HG03571 (cell line): ENCODE results near the gene CYSRT1.

Source experiments
- ATAC-seq: cut with Tn5 transposase; IDR thresholded peaks from one replicate; pipeline ENCODE4 v1.9.1; 2021; ENCODE audit not compliant: unreplicated experiment

CYSRT1 gene

DNA sequence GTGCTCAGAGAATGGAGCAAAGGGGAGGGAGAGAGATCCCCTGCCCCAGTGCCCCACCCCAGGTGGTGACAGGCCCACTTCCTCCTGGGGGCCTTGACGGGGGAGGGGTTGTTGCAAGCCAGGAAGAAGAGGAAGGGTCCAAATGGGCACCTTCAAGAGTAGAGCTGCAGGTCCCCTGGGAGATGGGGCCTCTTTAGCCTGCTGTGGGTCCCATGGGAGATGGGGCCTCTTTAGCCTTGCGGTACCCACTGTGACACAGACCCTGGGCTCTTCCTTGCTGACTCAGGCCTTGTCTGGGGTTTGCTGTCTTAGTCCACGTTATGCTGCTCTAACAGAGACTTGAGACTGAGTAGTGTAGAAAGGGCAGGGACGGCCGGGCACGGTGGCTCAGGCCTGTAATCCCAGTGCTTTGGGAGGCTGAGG is 43.0 kb downstream of the CYSRT1 start:
- ATAC-seq: no peak

DNA sequence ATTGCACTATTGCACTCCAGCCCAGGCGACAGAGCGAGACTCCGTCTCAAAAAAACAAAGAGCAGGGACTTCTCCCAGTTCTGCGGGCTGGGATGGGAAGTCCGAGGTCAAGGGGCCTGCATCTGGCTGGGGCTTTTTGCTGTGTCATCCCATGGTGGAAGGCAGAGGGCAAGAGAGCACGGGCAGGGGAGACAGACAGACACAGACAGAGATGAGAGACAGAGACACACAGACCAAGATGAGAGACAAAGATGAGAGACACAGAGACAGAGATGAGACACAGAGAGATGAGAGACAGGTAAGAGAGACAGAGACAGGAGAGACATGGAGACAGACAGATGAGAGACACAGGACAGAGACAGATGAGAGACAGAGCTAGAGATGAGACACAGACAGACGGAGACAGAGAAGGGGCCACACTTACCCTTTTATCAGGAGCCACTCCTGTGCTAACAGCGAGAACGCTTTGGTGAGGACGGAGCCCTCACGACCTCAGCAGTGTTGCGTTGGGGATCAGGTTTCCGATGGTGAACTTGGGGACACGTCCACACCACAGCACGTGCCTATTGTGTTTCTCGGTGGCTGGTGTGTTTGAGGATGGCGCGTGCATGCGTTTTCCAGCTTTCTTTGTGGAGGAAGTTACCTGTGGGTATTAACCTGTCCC is 43.7 kb downstream of the CYSRT1 start:
- no peak for ATAC-seq

DNA sequence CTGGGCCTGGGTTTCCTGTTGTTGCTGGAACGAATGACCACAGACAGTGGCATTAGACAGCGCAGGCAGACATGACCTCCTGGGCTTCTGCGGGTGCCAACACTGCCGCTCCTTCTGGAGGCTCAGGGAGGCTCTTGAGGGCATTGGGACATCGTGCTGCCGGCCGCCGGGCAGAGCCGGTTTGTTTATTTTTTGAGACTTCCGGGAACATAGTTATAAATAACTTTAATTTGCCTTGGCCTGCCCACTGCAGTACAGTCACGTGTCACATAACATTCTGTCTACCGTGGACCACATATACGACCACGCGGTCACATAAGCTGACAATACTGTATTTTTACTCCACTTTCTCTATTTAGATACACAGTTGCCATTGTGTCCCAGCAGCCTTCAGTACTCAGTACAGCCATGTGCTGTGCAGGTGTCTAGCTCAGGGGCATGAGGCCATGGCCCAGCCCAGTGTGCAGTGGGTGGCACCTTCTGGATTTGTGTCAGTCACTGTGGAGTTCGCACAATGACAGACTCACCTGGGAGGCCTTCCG is 44.3 kb downstream of the CYSRT1 start:
- ATAC-seq: no peak

DNA sequence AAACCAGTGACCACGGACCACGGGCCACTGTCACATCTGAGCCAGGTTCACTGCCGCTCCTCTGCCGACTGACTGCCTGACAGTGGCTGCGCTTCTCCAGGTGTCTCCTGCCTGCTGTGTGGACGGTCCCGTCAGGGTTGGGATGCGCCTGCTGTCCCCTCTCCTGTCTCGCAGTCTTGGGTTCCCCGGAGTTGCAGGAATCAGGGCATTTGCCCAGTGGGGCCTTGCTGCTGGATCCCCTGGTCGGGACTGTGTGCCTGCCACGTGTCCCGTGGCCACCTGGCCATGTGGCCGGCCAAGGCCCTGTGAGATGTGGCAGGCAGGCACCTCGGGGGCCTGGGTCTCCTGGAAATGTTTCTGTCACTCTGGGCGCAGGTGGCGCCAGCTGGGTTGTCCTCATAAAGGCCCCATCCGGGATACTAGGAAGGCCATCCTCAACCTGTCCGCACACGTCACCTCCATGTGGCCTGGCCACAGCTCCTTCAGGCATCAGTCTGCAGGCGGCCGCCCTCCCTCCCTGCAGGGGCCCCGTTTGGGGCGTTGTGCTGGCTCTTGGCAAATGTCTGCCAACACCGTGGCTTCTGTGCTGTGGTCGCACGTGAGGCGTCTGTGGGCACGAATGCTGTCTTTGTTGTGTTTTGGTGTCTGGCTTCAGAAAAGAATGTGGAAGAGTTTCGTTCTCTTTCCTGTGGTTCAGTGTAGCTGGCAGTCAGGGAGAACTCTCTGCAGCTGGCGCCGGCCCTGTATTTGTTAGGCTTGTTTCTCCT is 46.1 kb downstream of the CYSRT1 start:
- ATAC-seq: no peak

DNA sequence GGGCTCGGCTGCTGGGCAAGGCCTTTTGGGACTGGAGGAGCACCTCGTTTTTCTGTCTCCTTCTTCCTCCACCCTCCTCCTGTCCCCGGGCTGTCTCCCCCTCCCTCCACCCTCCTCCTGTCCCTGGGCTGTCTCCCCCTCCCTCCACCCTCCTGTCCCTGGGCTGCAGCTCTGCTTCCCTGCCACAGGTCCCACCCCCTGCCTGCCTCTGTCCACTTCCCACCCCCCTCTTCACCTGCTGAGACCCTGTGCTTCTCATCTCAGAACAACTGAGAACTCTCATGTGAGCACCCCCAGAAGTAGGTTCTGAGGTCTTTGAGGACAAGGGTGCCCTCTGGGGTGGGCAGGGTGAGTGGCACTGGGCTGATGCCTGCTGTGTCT is 46.7 kb downstream of the CYSRT1 start:
- ATAC-seq: no peak

DNA sequence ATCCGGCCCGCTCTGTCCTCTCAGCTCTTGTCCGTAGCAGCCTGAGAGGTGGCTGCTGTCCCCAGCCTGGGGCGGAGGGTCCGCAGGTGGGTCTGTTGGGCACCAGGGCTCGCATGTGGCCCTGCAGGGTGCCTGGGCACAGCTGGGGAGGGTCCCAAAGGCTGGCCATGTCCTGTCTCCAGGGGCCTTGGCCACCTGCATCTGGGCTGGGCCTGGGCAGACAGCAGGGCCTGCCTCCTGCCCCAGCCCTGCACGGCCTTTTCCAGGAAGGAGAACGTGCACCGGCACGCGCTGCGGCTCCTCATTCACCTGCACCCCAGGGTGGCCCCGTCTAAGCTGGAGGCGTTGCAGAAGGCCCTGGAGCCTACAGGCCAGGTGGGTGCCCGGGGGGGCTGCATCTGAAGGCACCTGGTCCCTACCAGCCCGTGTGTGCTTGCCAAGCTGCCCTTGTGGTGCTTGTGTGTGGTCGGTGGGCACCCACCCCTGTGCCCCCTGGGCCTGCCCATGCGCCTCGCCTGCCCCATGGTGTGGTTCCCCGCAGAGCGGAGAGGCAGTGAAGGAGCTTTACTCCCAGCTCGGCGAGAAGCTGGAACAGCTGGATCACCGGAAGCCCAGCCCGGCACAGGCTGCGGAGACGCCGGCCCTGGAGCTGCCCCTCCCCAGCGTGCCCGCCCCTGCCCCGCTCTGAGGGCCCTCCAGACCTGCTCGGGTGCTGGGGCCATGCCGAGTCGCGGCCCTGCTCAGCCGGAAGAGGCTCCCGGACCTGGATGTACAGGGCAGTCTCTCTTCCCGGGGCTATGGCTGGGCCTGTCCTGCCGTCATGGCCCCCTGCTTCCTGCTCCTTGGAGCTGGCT is 47.5 kb downstream of the CYSRT1 start:
- ATAC-seq: no peak

DNA sequence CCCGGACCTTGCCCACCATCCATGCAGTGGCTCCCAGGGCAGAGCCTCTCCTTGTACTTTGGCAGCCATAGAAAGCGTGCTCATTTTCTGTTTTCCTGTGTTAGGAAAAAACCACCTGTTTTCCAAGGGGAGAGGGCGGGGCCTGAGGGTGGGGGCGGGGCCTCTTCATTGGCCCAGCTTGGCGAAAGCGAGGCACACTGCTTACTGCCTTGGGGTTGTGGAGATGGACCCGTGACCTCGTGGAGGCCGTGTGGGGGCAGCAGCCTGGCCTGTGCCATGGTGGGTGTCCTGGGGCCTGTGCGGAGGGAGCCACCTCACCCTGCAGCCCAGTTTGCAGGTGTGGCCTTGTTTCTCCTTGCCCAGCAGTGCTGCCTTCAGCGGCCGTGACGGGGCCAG is 48.1 kb downstream of the CYSRT1 start:
- no peak for ATAC-seq

DNA sequence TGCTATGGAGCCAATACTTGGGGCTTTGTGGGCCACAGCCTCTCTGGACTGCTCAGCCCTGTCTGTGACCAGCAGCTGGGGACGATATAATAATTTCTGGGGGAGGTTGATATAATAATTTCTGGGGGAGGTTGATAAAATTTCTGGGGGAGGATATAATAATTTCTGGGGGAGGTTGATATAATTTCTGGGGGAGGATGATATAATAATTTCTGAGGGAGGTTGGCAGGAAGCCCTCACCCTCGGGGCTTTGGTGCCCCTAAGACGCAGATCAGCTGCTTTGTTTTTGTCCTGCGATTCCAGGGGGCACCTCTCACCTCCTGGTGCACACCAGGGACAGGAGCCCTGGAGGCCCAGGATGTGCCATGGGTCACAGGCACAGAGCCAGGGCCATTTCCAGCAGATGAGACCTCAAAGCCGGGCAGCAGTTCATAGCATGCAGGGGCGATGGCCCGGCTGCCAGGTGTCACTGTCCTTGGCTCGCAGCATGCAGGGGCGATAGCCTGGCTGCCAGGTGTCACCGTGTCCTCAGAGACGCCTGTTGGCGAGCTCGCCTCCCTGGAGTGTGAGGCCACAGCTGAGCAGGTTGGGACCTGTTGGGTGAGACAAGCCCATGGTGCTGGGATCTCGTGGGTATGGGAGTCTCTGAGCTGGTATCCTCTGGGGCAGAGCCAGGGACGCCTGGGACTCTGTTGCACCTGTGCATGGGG is 48.8 kb downstream of the CYSRT1 start:
- ATAC-seq: no peak

DNA sequence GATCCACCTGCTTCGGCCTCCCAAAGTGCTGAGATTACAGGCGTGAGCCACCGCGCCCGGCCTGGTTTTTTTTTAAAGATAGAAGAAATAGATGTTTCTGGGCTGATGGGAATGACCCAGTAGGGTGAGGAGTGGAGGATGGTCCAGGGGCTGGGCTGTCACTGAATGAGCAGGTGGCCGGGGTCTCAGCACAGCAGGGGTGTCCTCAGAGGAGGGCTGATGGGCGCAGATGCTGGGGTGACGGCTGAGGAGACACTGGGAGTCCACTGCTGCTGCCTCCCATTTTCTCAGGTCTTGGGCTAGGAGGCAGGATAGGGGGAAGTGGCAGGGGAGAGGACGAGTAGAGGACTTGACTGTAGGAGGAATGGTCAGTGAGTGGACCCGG is 50.2 kb downstream of the CYSRT1 start:
- ATAC-seq: no peak
